DMS153 (cell line): ENCODE results near the gene LRRC9.
"Not testable (repeated sequence)": the region's sequence is repeated elsewhere in the genome, so short reads cannot be mapped to it uniquely, and the experiment has no call there.

Experiments
- DNase-seq: peaks from one replicate; lab custom pipeline; 2025; lab: John Stamatoyannopoulos, UW

The LRRC9 gene

GRCh38 chr14:60064491-60065072 is 144.6 kb downstream of the LRRC9 start:
- no peak for DNase-seq

GRCh38 chr14:60067882-60068281 is 147.9 kb downstream of the LRRC9 start:
- DNase-seq: no peak

GRCh38 chr14:60079723-60080122 is 159.8 kb downstream of the LRRC9 start:
- DNase-seq: no peak

GRCh38 chr14:60085085-60085484 is 165.1 kb downstream of the LRRC9 start:
- DNase-seq: no peak

- no peak for DNase-seq
Observed at GRCh38 chr14:60085693-60086092, 165.7 kb downstream of the LRRC9 start.

- no peak for DNase-seq
Observed at GRCh38 chr14:60087668-60088067, 167.7 kb downstream of the LRRC9 start.

- no peak for DNase-seq
Observed at GRCh38 chr14:60089221-60089620, 169.3 kb downstream of the LRRC9 start.

GRCh38 chr14:60090864-60091519 is 171.0 kb downstream of the LRRC9 start:
- peak; percentile 1 for DNase-seq

GRCh38 chr14:60091550-60092525 is 171.9 kb downstream of the LRRC9 start, which contains the start of gene PCNX4:
Gene PCNX4, plus strand, starts transcription at chr14:60091923. Its CDS starts 15,716 bp downstream, at chr14:60107639.
- peak; percentile 94 for DNase-seq

- no peak for DNase-seq
Observed at GRCh38 chr14:60092526-60092920, 172.6 kb downstream of the LRRC9 start.

- DNase-seq: no peak
Observed at GRCh38 chr14:60093080-60093479, 173.1 kb downstream of the LRRC9 start.

- DNase-seq: no peak
Observed at GRCh38 chr14:60093606-60094005, 173.7 kb downstream of the LRRC9 start.

GRCh38 chr14:60094306-60094897 is 174.5 kb downstream of the LRRC9 start:
- no peak for DNase-seq

- DNase-seq: no peak
Observed at GRCh38 chr14:60095231-60095630, 175.3 kb downstream of the LRRC9 start.

GRCh38 chr14:60095781-60096450 is 176.0 kb downstream of the LRRC9 start:
- peak; percentile 2 for DNase-seq

- DNase-seq: no peak
Observed at GRCh38 chr14:60097974-60098373, 178.0 kb downstream of the LRRC9 start.

GRCh38 chr14:60099855-60100254 is 179.9 kb downstream of the LRRC9 start:
- DNase-seq: not testable (repeated sequence)

- DNase-seq: no peak
Observed at GRCh38 chr14:60101786-60102185, 181.8 kb downstream of the LRRC9 start.

- DNase-seq: no peak
Observed at GRCh38 chr14:60102389-60102788, 182.4 kb downstream of the LRRC9 start.

- no peak for DNase-seq
Observed at GRCh38 chr14:60106339-60106738, 186.4 kb downstream of the LRRC9 start.

- no peak for DNase-seq
Observed at GRCh38 chr14:60107477-60107876, 187.5 kb downstream of the LRRC9 start.

- no peak for DNase-seq
Observed at GRCh38 chr14:60111732-60112131, 191.8 kb downstream of the LRRC9 start.
